Endodermal cell (in vitro differentiated cells): ENCODE data around the gene OSTM1. TPM values are rescaled to one million over a fixed set of nuclear protein-coding genes. Genes with fewer than 3 reads are reported as not detected.

Experiments
- DNase-seq: peaks from one replicate; pipeline ENCODE4 v3.0.0-alpha.2; 2017
- H3K27ac ChIP-seq: 2 replicates; pipeline ENCODE4 v1.5.1; 2013; ENCODE audit warnings: mild to moderate bottlenecking, low read depth, low read length, moderate library complexity
- H3K27me3 ChIP-seq: 2 replicates; pipeline ENCODE4 v1.6.1; 2013; ENCODE audit warnings: mild to moderate bottlenecking, low read length, moderate library complexity; ENCODE audit not compliant: insufficient read depth, control insufficient read depth, poor library complexity, severe bottlenecking
- H3K36me3 ChIP-seq: 2 replicates; pipeline ENCODE4 v1.7.0; 2013; ENCODE audit warnings: mild to moderate bottlenecking, low read length, moderate library complexity; ENCODE audit not compliant: control insufficient read depth, insufficient read depth
- H3K4me1 ChIP-seq: one replicate; pipeline ENCODE4 v1.7.0; 2013; ENCODE audit warnings: low read length; ENCODE audit not compliant: control insufficient read depth, insufficient read depth
- H3K4me3 ChIP-seq: 2 replicates; pipeline ENCODE4 v1.5.1; 2013; ENCODE audit warnings: mild to moderate bottlenecking, low read length, moderate library complexity
- H3K9ac ChIP-seq: 2 replicates; pipeline ENCODE4 v1.6.1; 2013; ENCODE audit warnings: mild to moderate bottlenecking, low read length, moderate library complexity; ENCODE audit not compliant: poor library complexity, severe bottlenecking; ENCODE audit errors: extremely low read depth
- H3K9me3 ChIP-seq: 2 replicates; pipeline ENCODE4 v1.6.1; 2013; ENCODE audit warnings: mild to moderate bottlenecking, low read length, moderate library complexity; ENCODE audit not compliant: control insufficient read depth
- H3K27ac Mint-ChIP-seq: 2 replicates; pipeline ENCODE4 v1.8.0; 2020; ENCODE audit warnings: mixed read lengths
- H3K27me3 Mint-ChIP-seq: 2 replicates; pipeline ENCODE4 v1.8.0; 2021; ENCODE audit warnings: mild to moderate bottlenecking, mixed read lengths; ENCODE audit not compliant: insufficient read depth
- H3K36me3 Mint-ChIP-seq: 2 replicates; pipeline ENCODE4 v1.8.0; 2020; ENCODE audit warnings: low read depth, mixed read lengths
- H3K4me1 Mint-ChIP-seq: 2 replicates; pipeline ENCODE4 v1.8.0; 2020; ENCODE audit warnings: mixed read lengths
- H3K4me3 Mint-ChIP-seq: 2 replicates; pipeline ENCODE4 v1.8.0; 2020; ENCODE audit warnings: mild to moderate bottlenecking, moderate library complexity, mixed read lengths
- H3K9me3 Mint-ChIP-seq: 2 replicates; pipeline ENCODE4 v1.8.0; 2020; ENCODE audit warnings: mild to moderate bottlenecking, mixed read lengths
- CTCF ChIP-seq: fragments of 200-600 bp; sonication (generic); conservative IDR thresholded peaks from 2 replicates; pipeline ENCODE4 v1.5.0; 2021; ENCODE audit warnings: antibody characterized with exemption, mild to moderate bottlenecking
- WGBS, 2 experiments: methylation state at CpG; one replicate each; pipeline versions ENCODE4 v1.1.5 to v1.1.7; 2013; ENCODE audit warnings: missing lambda C conversion rate in 2 of 2, mixed read lengths in 1 of 2; ENCODE audit not compliant: insufficient coverage in 1 of 2, insufficient read length in 1 of 2; 5-methylcytosine and 5-hydroxymethylcytosine counted together
- total RNA-seq, 2 donors: library from RNA; stranded (reverse); fragmentation: NEBNext Ultra II Directional in 1 of 2; extraction: Animal tissue kit (Norgen Biotek cat#: 25700) in 1 of 2; gene quantifications; 2 replicates in 1 of 2; 3 replicates in 1 of 2; pipeline ENCODE4 v1.2.1, GENCODE V29; 2021

OSTM1 gene
- total RNA-seq, 2 donors from 2014 or later, result 16.9 to 25.3 TPM

DNA sequence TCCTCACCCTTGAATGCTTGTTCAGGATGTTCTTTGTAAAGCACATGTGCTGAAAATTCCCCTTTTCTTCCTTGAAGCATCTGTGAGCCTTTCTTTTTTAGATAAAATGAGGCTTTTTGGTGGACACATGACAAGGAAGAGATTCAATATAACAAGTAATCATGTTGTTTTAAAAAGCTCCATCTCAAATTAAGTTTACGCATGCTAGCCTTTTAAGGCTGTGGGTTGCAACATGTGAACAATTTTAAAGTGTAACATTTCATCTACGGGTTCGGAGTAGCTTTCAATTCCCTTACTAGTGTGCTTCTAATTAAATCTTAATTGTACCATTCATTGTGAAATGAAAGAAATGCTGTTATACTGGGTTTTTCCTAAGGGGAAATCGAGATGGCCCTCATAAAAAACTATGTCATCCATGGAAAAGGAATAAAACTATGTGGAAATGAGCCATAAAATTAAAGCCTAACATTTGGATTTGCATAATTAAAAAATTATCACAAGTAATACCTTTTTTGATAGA lies 19.3 kb upstream of the OSTM1 start:
- Mint-ChIP-seq H3K9me3 (no peaks in the 10 kb centered on the region), H3K27me3 (no peaks in the 10 kb centered on the region), H3K4me1 (no peaks in the 10 kb centered on the region), H3K4me3 (no peak overlapping the region), H3K27ac (no peak overlapping the region), H3K36me3 (no peaks in the 10 kb centered on the region)
- H3K27ac ChIP-seq, result no peak overlapping the region
- no peak for TF ChIP-seq CTCF
- no peaks in the 10 kb centered on the region for H3K27me3 ChIP-seq
- no peak for DNase-seq
- H3K9me3 ChIP-seq, result no peaks in the 10 kb centered on the region
- 93 to 100% methylated on average over 1 to 4 of the region's 4 CpGs for WGBS, 2 experiments
- no peak overlapping the region for H3K4me3 ChIP-seq
- H3K36me3 ChIP-seq, result no peaks in the 10 kb centered on the region
- H3K4me1 ChIP-seq, result no peaks in the 10 kb centered on the region
- no peak overlapping the region for H3K9ac ChIP-seq

DNA sequence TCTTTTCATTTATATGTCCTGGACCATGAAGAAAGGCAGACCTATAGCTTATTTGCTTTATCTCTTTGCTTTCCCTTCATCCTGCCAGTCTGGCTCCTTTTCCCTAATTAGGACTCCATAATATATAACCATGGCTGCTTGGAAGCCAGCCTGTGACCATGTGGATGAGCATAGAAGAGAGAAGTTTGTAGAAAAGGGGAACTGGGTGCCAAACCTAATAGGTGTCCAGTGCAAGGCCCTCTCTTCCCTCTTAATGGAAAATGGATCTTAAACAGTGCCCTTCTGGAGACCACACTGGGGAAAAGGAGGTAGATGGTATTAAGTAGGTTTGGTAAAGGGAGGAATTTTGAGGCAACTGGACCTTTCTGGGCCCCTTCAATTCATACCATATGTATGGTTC lies 16.7 kb upstream of the OSTM1 start:
- no peaks in the 10 kb centered on the region for H3K4me1 ChIP-seq
- Mint-ChIP-seq H3K4me3 (no peak overlapping the region), H3K4me1 (no peaks in the 10 kb centered on the region), H3K9me3 (no peaks in the 10 kb centered on the region), H3K27ac (no peak overlapping the region), H3K36me3 (no peaks in the 10 kb centered on the region), H3K27me3 (no peaks in the 10 kb centered on the region)
- no peak for TF ChIP-seq CTCF
- no peaks in the 10 kb centered on the region for H3K27me3 ChIP-seq
- H3K27ac ChIP-seq, result no peak overlapping the region
- no peak overlapping the region for H3K9ac ChIP-seq
- H3K36me3 ChIP-seq, result no peaks in the 10 kb centered on the region
- H3K4me3 ChIP-seq, result no peak overlapping the region
- no peak for DNase-seq
- no peaks in the 10 kb centered on the region for H3K9me3 ChIP-seq

GRCh38 chr6:108083349-108083748 lies 8.8 kb upstream of the OSTM1 start:
- Mint-ChIP-seq H3K9me3 (no peaks in the 10 kb centered on the region), H3K36me3 (no peaks in the 10 kb centered on the region), H3K27ac (no peak overlapping the region), H3K4me1 (peaks cover 13% of the 10 kb centered on the region), H3K4me3 (no peak overlapping the region), H3K27me3 (no peaks in the 10 kb centered on the region)
- H3K27ac ChIP-seq, result no peak overlapping the region
- H3K27me3 ChIP-seq, result no peaks in the 10 kb centered on the region
- no peaks in the 10 kb centered on the region for H3K4me1 ChIP-seq
- 89 to 96% methylated on average over 3 to 5 of the region's 5 CpGs for WGBS, 2 experiments
- no peak for DNase-seq
- no peak overlapping the region for H3K4me3 ChIP-seq
- no peak for TF ChIP-seq CTCF
- H3K9me3 ChIP-seq, result no peaks in the 10 kb centered on the region
- H3K9ac ChIP-seq, result no peak overlapping the region
- H3K36me3 ChIP-seq, result no peaks in the 10 kb centered on the region
